Measurements from ENCODE around the gene STX7. TPM values are rescaled to one million over a fixed set of nuclear protein-coding genes. Genes with fewer than 3 reads are reported as not detected.

Gene STX7
- total and polyA plus RNA-seq, 7 donors: 12.6 to 38.1 (median 26.2) TPM

GRCh38 chr6:132400883-132401617 is 111.9 kb downstream of the STX7 start, which contains the start of gene MOXD1:
Gene MOXD1, minus strand, starts transcription at chr6:132401475. Its CDS starts 49 bp downstream, at chr6:132401426.
- ATAC-seq (peak; percentile 25 to 79 (median 42)), DNase-seq (peak; percentile 42 to 52)
- intact Hi-C loops (cut with DNase I): no loop called here
- no peaks in the 10 kb centered on the region for H3K36me3 ChIP-seq (ENCODE audit: insufficient read depth in 1 of 2, low read depth in 1 of 2)
- H3K27me3 ChIP-seq (ENCODE audit: insufficient read depth in 3 of 3, low read length in 2 of 3): peaks cover 3 to 54% (median 16%) of the 10 kb centered on the region in 3 donors
- no peak within 1 kb of the TSS for H3K27ac ChIP-seq
- 1 to 2% (median 2%) methylated on average over 56 to 87 of the region's 87 CpGs for WGBS, 3 donors
- H3K4me1 ChIP-seq: no peaks in the 10 kb centered on the region
- TF ChIP-seq, protein P1, sequence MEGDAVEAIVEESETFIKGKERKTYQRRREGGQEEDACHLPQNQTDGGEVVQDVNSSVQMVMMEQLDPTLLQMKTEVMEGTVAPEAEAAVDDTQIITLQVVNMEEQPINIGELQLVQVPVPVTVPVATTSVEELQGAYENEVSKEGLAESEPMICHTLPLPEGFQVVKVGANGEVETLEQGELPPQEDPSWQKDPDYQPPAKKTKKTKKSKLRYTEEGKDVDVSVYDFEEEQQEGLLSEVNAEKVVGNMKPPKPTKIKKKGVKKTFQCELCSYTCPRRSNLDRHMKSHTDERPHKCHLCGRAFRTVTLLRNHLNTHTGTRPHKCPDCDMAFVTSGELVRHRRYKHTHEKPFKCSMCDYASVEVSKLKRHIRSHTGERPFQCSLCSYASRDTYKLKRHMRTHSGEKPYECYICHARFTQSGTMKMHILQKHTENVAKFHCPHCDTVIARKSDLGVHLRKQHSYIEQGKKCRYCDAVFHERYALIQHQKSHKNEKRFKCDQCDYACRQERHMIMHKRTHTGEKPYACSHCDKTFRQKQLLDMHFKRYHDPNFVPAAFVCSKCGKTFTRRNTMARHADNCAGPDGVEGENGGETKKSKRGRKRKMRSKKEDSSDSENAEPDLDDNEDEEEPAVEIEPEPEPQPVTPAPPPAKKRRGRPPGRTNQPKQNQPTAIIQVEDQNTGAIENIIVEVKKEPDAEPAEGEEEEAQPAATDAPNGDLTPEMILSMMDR (IDR thresholded peaks at IDR 0.05): no peak
- peak within 1 kb of the TSS; percentile 66 for H3K4me3 ChIP-seq
- no peaks in the 10 kb centered on the region for H3K9me3 ChIP-seq

GRCh38 chr6:132400555-132400882 is 112.4 kb downstream of the STX7 start:
- TF ChIP-seq, protein P1 (IDR thresholded peaks at IDR 0.05): no peak
- H3K4me3 ChIP-seq: peak overlapping the region; percentile 66
- H3K9me3 ChIP-seq: no peaks in the 10 kb centered on the region
- 14 to 19% (median 18%) methylated on average over 11 of the region's 11 CpGs for WGBS, 3 donors
- no peak for ATAC-seq
- no peaks in the 10 kb centered on the region for H3K36me3 ChIP-seq (ENCODE audit: insufficient read depth in 1 of 2, low read depth in 1 of 2)
- H3K4me1 ChIP-seq: no peaks in the 10 kb centered on the region
- no peak for DNase-seq
- peaks cover 3 to 54% (median 16%) of the 10 kb centered on the region in 3 donors for H3K27me3 ChIP-seq (ENCODE audit: insufficient read depth in 3 of 3, low read length in 2 of 3)
- no peak overlapping the region for H3K27ac ChIP-seq
- intact Hi-C loops (cut with DNase I): no loop called here

- TF ChIP-seq, protein P1 (IDR thresholded peaks at IDR 0.05): no peak
- H3K9me3 ChIP-seq: peaks cover 5% of the 10 kb centered on the region
- H3K27ac ChIP-seq: no peak overlapping the region
- no peaks in the 10 kb centered on the region for H3K4me1 ChIP-seq
- 69 to 75% (median 72%) methylated on average over 4 of the region's 4 CpGs for WGBS, 3 donors
- peaks cover 3 to 54% (median 16%) of the 10 kb centered on the region in 3 donors for H3K27me3 ChIP-seq (ENCODE audit: insufficient read depth in 3 of 3, low read length in 2 of 3)
- ATAC-seq (no peak), DNase-seq (no peak)
- no peaks in the 10 kb centered on the region for H3K36me3 ChIP-seq (ENCODE audit: insufficient read depth in 1 of 2, low read depth in 1 of 2)
- intact Hi-C loops (cut with DNase I): no loop called here
- H3K4me3 ChIP-seq: no peak overlapping the region
Measured at GRCh38 chr6:132399376-132400074, 113.4 kb downstream of the STX7 start.

Other genes with a start within 250 kb of the STX7 start
- gene MOXD1, start 111.6 kb downstream of the STX7 start, total RNA-seq: under 1 TPM in 3 of 4 donors, not detected in 1; 0.30 to 0.58 (median 0.32) TPM
- under 1 TPM in 2 of 3 donors, not detected in 1; 0.10 to 0.14 TPM for gene MOXD1, start 111.6 kb downstream of the STX7 start, polyA plus RNA-seq
- gene TAAR9, start 25.2 kb upstream of the STX7 start, total RNA-seq: not detected
- gene TAAR9, start 25.2 kb upstream of the STX7 start, polyA plus RNA-seq: not detected
- not detected for gene TAAR8, start 39.6 kb upstream of the STX7 start, total RNA-seq
- not detected for gene TAAR8, start 39.6 kb upstream of the STX7 start, polyA plus RNA-seq
- gene TAAR6, start 57.2 kb upstream of the STX7 start, total RNA-seq: not detected
- not detected for gene TAAR6, start 57.2 kb upstream of the STX7 start, polyA plus RNA-seq
- gene TAAR5, start 76.6 kb upstream of the STX7 start, total RNA-seq: not detected
- not detected for gene TAAR5, start 76.6 kb upstream of the STX7 start, polyA plus RNA-seq
- gene TAAR2, start 111.2 kb upstream of the STX7 start, total RNA-seq: not detected
- gene TAAR2, start 111.2 kb upstream of the STX7 start, polyA plus RNA-seq: not detected
- not detected for gene TAAR1, start 146.1 kb upstream of the STX7 start, total RNA-seq
- gene TAAR1, start 146.1 kb upstream of the STX7 start, polyA plus RNA-seq: not detected
- under 1 TPM; 0.25 to 0.62 (median 0.40) TPM for gene VNN1, start 200.9 kb upstream of the STX7 start, total RNA-seq
- gene VNN1, start 200.9 kb upstream of the STX7 start, polyA plus RNA-seq: under 1 TPM; 0.06 to 0.32 (median 0.18) TPM
- gene VNN2, start 244.8 kb upstream of the STX7 start, total RNA-seq: 1 to 10 TPM in 2 of 4 donors, under 1 TPM in 2; 0.88 to 1.8 (median 1.0) TPM
- gene VNN2, start 244.8 kb upstream of the STX7 start, polyA plus RNA-seq: under 1 TPM in 2 of 3 donors, not detected in 1; 0.22 to 0.38 TPM

Measured in psoas muscle (tissue), 8 donors.